GM18861 (cell line): ENCODE data around the gene ZNF407.
A peak's percentile ranks its signal among the peaks of the same experiment; 100 is the strongest.

ENCODE experiments used
- ATAC-seq: cut with Tn5 transposase; IDR thresholded peaks from one replicate; pipeline ENCODE4 v1.9.1; 2021; ENCODE audit not compliant: unreplicated experiment

Gene ZNF407

DNA sequence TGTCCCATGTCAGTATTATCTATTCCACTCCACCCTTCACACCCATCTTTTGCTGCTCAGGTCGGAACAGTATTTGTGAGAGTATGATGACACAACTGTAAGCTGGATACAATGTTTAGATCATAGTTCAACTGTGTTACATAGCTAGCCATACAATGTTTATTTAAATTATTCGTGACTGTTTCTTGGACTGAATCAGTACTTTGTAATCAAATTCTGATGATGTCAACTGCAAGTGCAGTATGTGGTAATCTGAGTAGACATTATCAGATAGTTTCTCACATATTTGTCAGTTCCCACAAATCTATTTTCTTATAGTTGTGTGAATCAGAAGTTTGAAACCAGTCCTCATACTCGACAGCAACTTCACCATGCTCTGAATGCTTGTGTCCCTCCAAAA lies 177.6 kb downstream of the ZNF407 start:
- no peak for ATAC-seq

DNA sequence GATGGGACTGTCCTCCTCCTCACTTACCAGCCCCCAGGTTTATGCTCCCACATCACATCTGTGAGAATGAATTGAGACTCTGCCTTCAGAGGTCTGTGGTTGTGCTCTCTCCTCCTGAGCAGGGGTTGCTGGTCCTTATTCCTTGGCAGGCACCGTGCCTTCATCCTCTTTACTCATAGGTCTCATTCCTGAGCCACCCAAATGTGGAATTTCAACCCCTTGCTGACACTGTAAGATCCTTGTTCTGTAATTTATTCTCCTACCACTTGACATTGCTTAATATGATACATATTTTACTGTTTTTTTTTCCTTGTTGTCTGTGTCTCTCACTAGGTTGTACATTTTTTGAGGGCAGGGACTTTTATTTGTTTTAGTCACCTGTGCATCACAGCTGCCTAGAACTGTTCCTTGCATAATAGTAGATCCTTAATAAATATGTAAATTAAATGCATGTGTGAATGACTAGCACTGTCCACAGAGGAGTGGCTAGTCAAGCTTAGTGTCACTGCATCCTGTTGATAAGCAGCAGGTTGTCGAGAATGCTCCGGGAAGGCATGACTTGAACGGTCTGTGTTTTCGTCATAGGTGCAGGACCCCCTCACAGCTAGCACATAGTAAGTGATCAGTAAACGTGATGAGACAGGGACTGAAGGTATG lies 180.6 kb downstream of the ZNF407 start:
- no peak for ATAC-seq

DNA sequence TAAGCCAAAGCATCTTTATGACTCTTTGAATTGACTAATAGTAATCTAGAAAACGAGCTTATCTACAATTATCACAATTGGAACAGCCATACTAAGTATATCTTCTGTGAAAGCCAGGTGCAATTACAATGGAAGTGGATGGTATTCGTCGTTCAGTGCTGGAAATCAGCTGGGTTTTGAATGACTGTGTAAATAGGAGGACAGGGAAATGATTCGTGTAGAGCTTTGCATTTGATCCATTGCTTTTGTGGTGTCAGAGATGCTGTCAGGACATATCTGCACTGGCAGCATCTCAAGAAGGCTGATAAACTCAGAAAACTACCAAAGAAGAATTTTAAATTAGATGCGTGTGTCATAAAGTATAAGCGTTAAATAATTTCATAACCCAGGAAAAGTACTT lies 187.1 kb downstream of the ZNF407 start:
- no peak for ATAC-seq

DNA sequence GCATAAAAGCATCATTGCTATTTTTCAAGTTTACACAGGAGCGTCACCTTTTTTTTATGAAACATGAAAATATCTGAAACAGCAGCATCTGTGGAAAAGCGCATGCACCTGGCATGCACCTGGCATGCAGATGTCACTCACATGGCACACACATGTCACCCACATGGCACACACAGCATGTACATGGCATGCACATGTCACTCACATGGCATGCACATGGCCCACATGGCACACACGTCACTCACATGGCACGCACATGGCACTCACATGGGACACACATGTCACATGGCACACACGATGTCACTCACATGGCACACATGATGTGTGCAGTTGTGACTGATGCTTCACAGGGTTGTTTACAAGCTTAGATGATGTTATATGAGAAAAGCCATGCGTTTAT lies 188.0 kb downstream of the ZNF407 start:
- no peak for ATAC-seq

DNA sequence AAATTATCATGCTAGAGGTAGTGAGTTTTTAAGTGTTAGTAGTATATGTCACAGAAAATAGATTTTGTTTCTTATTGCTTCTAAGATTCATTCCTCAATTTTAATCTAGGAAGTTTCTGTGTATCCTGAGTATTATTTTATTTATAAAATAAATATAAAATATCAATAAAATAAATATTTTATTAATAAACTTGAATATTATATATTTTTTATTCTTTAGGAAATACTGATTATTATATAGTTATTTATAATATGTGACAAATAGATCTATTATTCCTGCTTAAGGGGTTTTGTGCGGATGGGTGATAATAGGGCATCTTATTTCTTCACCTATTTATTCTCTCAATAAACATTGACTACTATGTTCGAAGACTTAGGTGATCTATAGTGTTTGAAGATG lies 191.0 kb downstream of the ZNF407 start:
- no peak for ATAC-seq

DNA sequence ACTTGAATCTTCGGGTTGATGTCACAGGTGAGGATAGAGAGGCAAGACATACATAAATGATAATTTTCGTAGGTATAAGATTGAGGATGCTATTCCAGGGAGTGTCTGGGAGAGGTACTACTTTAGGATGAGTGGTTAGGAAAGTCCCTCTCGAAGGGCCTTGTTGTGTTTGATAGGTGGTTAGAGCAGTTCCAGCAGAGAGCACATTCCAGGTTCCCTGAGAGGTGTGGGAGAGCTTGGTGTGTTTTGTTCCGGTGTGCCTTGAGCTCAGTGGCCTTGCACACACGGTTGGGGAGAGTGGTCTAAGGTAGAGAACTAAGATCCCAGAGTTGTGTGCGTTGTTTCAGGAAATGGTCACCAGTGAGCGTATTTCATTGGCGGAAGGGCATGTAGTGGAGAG lies 191.4 kb downstream of the ZNF407 start:
- no peak for ATAC-seq

DNA sequence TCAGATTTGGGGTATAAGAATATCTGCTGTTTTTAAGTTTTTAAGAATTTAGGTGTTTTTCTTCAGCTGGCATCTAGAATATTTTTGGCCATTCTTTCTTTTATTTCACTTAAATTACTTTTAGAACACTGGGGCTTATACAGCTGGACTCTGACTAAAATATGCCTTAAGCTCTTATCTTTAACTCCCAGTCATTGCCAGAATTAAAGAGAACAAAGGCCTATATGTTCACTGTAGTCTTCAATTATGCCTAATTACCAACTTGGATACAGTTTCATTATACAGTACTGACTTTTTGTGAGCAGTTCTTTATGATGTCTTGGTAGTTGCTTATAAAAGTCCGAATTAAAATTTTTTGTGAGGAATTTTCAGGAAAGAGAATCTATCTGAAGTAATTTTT lies 192.8 kb downstream of the ZNF407 start:
- no peak for ATAC-seq

DNA sequence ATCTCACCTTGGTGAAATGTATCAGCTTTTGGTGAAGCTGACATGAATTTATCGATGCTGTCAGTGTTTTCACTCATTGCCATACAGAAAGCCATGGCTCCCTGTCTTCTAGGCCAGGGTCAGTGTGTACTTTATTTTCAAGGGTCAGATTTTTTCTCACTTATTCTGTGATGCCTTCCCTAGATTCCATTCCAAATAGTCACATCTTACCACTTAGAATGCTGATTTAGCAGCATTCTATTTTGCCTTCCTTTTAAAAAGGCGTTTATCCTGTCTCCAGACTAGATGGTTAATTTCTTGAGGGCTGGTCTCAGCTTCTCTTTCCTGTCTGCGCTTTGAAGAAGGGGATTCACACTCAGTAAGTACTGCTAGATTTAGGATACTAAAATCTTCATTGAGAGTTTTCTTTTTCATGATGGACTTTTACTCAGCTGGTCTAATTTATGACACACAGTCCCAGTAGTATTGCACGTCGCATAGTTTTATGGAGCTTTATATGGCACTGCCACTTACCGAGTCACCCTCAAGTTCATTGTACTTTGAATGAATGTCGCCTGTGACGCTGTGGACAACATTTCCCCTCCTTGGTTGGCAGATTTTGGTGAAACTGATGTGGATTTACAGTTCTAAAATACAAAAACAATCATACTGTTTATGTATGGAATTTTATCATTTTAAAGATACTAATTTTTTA lies 194.0 kb downstream of the ZNF407 start:
- no peak for ATAC-seq

DNA sequence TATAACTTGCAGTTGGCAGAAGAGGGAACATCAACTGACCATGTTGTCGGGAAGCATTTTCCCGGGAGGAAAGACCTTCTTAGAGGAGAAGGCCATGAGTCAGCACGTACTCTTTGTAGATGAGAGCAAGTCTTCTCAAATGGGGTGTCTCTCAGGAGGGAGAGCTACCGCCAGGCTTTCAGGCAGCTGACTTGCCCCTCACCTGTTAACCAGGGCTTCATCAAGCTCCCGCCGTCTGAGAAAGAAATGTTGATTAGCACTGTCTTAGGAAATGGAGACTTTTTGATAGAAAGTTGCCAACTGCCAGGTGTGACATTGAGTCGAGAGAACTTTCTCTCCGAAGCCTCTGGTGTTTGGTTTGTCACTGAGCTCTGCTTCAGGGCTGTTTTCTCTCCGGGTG lies 196.1 kb downstream of the ZNF407 start:
- no peak for ATAC-seq

DNA sequence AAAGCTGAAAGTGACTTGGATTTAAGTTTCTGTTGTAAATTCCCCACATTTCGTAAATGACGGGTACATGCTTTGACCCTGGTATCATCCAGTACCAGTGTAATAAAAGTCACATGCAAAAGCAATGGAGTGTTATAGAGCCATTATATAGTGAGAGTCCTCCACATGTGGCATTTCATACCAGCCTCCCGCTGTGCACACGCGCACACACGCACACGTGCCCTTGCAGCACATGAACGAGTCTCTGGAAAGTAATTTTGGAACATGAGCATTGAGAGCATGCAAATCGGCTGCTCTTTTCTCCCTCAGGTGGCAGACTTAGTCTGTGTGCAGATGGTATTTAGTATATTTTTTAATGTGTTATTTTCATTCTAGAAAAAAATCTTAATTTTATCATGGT lies 198.1 kb downstream of the ZNF407 start:
- no peak for ATAC-seq

DNA sequence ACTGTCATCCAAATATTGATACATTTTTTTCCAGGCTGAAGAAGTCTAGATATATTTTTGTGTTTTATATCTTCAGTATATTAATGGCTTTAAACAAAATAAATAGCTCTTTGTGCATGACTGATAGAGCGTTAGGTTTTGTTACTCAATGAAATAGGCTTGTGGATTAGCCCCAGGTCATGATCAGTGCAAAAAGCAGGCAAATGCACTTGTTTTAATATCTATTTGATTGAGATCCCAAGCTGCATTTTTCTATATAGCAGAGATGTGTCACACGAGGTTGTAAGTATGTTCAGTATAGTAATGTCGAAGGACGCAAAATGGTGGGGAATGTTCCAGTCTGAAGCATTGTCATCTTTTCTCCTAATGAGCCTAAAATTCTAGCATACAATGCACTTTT lies 198.5 kb downstream of the ZNF407 start:
- no peak for ATAC-seq

DNA sequence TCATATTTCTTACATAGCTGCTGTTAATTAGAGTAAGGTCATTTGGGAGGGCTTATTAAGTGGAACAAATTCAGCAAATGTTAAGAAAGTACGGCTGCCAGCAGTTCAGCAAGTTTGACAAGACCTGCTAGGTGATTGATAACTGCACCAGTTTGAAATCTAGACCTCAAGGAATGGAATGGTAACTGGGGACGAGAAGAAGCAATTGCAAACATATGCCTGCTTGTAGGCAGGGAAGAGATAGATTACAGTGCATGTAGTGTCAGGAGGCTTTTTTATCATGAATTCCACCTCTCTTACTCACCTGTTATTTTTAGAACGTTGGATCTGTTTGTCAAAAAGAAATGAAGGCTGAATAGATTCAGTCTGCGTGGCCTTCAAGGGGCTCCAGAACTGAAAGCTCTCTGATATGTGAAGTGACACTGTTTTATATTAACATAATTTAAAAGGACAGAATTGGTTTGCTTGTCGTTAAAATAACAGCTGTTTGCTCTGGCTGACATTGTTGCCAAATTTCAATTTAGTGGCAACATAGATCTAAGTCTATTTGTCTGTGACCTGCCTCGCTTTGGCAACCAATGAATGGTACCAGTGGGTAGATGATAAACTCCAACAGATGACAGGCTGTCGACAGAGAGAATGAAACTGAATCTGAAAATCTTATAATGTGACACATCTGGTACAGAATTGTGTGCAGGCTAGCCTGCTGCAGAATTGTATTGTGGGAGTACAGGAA lies 199.3 kb downstream of the ZNF407 start:
- peak; percentile 100 for ATAC-seq

DNA sequence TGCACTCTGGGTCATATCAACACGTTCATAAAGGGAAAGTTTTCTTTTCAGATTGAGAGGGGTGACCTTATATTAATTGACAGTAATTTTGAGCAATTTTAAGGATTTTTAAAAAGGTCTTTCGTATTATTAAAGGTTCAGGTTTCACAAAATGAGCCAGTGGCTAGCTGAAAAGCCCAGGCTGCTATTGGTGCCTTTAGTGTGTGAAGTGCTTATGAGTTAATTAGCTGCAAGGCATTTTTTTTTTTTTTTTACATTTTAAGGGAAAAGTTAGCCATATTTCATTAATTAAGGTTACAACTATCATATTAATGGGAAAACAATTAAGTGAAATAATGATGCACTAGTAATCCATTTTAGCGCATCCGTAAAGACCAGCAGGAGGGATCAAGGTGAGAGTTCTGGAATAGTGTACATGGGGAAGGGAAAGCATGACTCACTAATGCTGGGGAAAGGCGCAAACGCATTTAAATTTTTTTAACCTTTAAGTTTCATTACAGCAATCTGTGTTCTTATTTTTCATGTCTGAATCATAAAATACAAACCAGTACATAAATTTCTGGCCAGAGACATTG lies 200.0 kb downstream of the ZNF407 start:
- ATAC-seq, result peak; percentile 27

DNA sequence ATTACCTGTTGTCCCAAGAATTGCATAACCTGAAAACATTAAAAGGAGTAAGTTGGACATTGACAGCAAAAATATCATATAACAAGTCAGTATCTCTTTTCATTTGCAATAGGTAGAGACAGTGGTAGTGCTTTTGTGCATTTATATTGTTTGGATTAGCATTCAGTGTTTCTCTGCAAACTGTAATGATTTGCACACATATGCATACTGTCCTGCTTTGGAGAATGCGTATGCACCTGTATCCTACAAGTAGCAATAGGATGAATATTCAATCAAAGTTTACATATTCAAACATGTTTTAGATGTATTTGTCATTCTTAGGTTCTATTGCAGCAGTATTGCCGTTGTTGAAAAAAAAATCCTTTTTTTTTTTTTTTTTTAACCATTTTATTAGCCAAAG lies 201.9 kb downstream of the ZNF407 start:
- ATAC-seq, result no peak

DNA sequence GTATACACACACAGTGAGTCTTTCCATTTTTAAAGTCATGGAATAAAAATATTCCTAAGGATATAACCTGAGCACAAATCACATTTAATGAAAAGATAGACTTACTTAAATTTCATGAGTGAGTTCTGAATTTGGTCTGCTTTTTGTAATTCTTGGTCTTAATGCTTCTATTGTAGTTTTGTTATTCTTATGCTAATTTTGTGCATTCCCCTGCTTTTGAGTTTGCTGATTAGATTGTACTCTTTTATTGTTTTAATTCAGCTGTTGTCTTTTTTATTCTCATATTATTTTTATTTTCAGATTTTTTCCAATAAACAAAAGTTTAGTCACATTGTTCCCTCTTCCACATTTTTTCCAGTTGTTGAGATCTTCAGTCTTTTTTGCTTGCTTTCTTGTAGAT lies 202.4 kb downstream of the ZNF407 start:
- no peak for ATAC-seq

DNA sequence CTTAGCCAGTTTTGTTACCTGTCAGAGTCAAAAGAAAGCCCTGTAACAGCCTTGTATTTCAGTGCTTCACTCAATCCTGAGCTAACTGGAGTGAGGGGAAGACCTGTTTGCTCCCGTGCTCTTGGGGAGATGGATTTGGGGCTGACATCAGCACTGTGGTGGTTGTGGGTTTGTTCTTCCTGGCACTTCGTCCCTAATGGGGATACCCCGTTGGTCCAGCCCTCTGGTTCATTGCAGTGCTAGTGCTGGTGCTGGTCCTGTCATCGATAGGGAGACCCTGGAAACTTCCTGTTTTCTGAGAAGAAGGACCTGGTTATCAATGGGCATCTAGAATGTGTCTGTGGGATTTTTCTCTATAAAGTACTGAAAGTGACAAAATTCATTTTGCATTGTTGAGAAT lies 205.4 kb downstream of the ZNF407 start:
- no peak for ATAC-seq

DNA sequence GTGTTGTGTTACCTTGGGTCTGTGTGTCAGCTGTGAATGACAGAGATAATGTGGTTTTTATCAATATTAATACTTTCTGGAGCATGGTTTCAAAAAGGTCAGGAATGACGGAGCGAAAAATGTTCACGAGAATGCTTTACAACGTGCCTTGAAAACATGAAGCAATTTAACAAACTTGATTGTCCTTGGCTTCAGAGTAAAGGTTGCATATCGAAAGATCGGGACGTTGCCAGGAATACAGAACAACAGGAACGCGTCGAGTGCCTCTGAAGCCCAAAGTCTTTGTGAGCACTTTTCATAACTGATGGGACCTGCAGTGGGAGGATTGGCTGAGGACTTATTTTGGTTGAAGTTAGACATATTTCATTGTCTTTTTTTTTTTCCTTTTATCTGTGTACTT lies 206.1 kb downstream of the ZNF407 start:
- ATAC-seq, result no peak

DNA sequence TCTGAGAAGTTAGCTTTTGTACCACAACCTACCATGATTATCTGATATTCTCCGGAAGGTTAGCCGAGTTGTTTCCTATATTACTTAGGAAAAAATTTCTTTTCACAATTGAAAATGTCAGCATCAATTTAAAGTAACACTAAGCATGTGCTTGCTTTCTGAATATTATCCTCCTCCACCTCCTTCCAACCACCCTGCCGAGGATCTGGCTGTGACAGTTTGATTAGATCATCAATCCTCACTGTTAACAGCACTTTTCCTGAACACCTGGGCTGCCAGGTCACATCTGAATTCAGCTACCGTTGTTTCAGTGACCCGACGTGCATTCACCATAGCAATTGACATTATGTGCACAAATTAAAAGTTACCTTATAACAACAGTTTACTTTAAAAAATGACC lies 207.0 kb downstream of the ZNF407 start:
- no peak for ATAC-seq

DNA sequence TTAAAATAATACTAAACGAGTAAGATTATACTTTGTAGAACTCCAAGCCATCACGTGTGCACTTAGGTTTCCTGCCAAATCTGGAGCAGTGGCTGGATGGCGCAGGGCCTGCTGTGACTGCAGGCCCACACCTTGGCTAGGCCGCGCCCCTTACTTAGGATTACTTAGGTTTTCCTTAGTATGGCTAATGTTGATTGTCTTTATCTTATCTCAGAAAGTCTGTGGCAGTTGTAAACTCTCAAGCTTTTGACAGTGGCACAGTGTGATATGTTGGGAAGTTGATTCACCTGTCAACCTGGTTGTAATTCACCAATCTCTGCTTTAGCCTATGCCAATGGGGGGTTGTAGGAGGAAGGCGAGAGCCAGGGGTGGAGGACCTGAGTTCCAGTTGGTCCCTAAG lies 208.4 kb downstream of the ZNF407 start:
- ATAC-seq, result no peak

DNA sequence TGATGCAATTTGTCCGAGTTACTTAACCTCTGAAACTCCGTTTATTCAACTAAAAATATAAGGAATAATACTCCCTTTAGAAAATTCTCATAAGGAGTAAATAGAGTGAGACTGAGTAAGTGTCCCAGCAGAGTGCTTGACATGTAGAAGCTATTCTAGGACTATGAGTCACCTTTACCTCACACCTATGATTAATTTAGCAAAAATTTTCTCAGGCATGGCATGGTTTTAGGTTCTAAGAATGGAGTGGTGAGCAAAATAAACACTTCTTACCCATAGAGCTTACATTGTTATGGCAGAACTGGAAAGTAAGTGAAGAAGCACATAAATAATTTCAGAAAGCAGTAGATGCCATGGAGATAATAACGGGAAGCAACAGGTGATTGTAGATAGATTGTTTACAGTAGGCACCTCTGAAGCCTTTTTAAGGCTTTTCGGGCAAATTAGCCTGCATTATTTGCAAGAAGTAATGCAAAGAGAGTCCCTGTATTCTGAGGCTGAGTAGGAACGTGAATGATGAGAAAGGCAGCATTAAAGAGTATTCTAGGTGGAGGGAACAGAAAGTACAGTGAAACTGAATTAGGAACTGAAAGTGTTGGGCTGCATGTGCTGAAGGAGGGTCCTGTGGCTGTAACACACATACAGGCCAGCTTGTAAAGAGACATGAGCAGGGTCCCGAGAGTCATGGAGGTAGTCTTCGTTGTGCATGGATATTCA lies 209.2 kb downstream of the ZNF407 start:
- peak; percentile 95 for ATAC-seq

DNA sequence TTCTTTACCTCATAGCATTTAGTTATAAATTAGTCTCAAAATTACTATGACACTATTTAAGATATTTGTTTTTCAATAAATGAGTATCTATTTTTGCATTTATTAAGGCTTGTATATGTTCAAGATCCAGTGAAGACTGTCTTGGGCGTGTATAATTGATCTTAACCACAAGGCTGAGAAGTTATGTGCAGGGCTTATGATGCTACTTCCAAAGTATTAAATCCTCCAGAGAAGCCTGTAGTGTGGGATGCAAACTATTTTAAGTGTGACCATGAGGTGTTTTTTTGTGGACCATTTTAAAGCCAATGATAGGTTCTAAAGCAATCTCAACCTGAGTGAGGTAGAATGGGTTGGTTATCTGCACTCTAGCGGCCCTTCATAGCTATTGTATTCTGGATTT lies 219.9 kb downstream of the ZNF407 start:
- no peak for ATAC-seq
